ENCODE measurements around the gene ROR2. TPM values are rescaled to one million over a fixed set of nuclear protein-coding genes. Genes with fewer than 3 reads are reported as not detected.

ROR2 gene
- total RNA-seq, 2 donors from 2014 or later: 0.11 TPM; not detected in 1

GRCh38 chr9:91884153-91884552 is 65.9 kb downstream of the ROR2 start:
- H3K36me3 Mint-ChIP-seq: no peaks in the 10 kb centered on the region
- H3K27me3 Mint-ChIP-seq: peaks cover 14 to 53% of the 10 kb centered on the region in 2 donors
- H3K27ac Mint-ChIP-seq: no peak overlapping the region
- DNase-seq (ENCODE audit: low spot score) (no peak), ATAC-seq (no peak)
- no peaks in the 10 kb centered on the region for H3K9me3 Mint-ChIP-seq
- H3K4me3 Mint-ChIP-seq: no peak overlapping the region
- H3K4me1 Mint-ChIP-seq (ENCODE audit: low read depth in 2 of 2): no peaks in the 10 kb centered on the region

GRCh38 chr9:91883503-91883902 is 66.5 kb downstream of the ROR2 start:
- Mint-ChIP-seq H3K9me3 (no peaks in the 10 kb centered on the region), H3K4me1 (ENCODE audit: low read depth in 2 of 2) (no peaks in the 10 kb centered on the region), H3K27ac (no peak overlapping the region), H3K27me3 (peaks cover 11 to 46% of the 10 kb centered on the region in 2 donors), H3K4me3 (no peak overlapping the region), H3K36me3 (no peaks in the 10 kb centered on the region)
- ATAC-seq: no peak
- no peak for DNase-seq (ENCODE audit: low spot score)

- no peaks in the 10 kb centered on the region for H3K36me3 Mint-ChIP-seq
- no peaks in the 10 kb centered on the region for H3K9me3 Mint-ChIP-seq
- ATAC-seq: no peak
- H3K27ac Mint-ChIP-seq: no peak overlapping the region
- H3K4me3 Mint-ChIP-seq: no peak overlapping the region
- no peaks in the 10 kb centered on the region for H3K4me1 Mint-ChIP-seq (ENCODE audit: low read depth in 2 of 2)
- DNase-seq (ENCODE audit: low spot score): no peak
- H3K27me3 Mint-ChIP-seq: peaks cover 5 to 39% of the 10 kb centered on the region in 2 donors
Observed at GRCh38 chr9:91882627-91883026, 67.4 kb downstream of the ROR2 start.

GRCh38 chr9:91880378-91880972 is 69.6 kb downstream of the ROR2 start:
- H3K36me3 Mint-ChIP-seq: no peaks in the 10 kb centered on the region
- DNase-seq (ENCODE audit: low spot score) (no peak), ATAC-seq (no peak)
- no peak overlapping the region for H3K27ac Mint-ChIP-seq
- H3K4me1 Mint-ChIP-seq (ENCODE audit: low read depth in 2 of 2): no peaks in the 10 kb centered on the region
- H3K4me3 Mint-ChIP-seq: no peak overlapping the region
- no peaks in the 10 kb centered on the region for H3K9me3 Mint-ChIP-seq
- peaks cover 13 to 50% of the 10 kb centered on the region in 2 donors for H3K27me3 Mint-ChIP-seq

- Mint-ChIP-seq H3K9me3 (no peaks in the 10 kb centered on the region), H3K4me1 (ENCODE audit: low read depth in 2 of 2) (no peaks in the 10 kb centered on the region), H3K27ac (no peak overlapping the region), H3K36me3 (no peaks in the 10 kb centered on the region), H3K27me3 (peaks cover 10 to 50% of the 10 kb centered on the region in 2 donors), H3K4me3 (no peak overlapping the region)
- no peak for ATAC-seq
- DNase-seq (ENCODE audit: low spot score): no peak
Observed at GRCh38 chr9:91879231-91879630, 70.8 kb downstream of the ROR2 start.

- no peaks in the 10 kb centered on the region for H3K36me3 Mint-ChIP-seq
- H3K27me3 Mint-ChIP-seq: peaks cover 20 to 56% of the 10 kb centered on the region in 2 donors
- no peaks in the 10 kb centered on the region for H3K9me3 Mint-ChIP-seq
- no peak overlapping the region for H3K27ac Mint-ChIP-seq
- no peak overlapping the region for H3K4me3 Mint-ChIP-seq
- H3K4me1 Mint-ChIP-seq (ENCODE audit: low read depth in 2 of 2): no peaks in the 10 kb centered on the region
- ATAC-seq (no peak), DNase-seq (ENCODE audit: low spot score) (no peak)
Observed at GRCh38 chr9:91873637-91874051, 76.4 kb downstream of the ROR2 start.

GRCh38 chr9:91868732-91869391 is 81.2 kb downstream of the ROR2 start:
- ATAC-seq: no peak
- no peak overlapping the region for H3K27ac Mint-ChIP-seq
- no peak for DNase-seq (ENCODE audit: low spot score)

GRCh38 chr9:91867740-91868139 is 82.3 kb downstream of the ROR2 start:
- H3K27me3 Mint-ChIP-seq: peaks cover 35 to 64% of the 10 kb centered on the region in 2 donors
- no peak for DNase-seq (ENCODE audit: low spot score)
- H3K27ac Mint-ChIP-seq: no peak overlapping the region
- ATAC-seq: no peak
- no peak overlapping the region for H3K4me3 Mint-ChIP-seq
- H3K9me3 Mint-ChIP-seq: no peaks in the 10 kb centered on the region
- H3K4me1 Mint-ChIP-seq (ENCODE audit: low read depth in 2 of 2): no peaks in the 10 kb centered on the region
- H3K36me3 Mint-ChIP-seq: no peaks in the 10 kb centered on the region

More at GRCh38 chr9:91868732-91869391, 81.2 kb downstream of the ROR2 start:
- H3K27me3 Mint-ChIP-seq: peaks cover 28 to 56% of the 10 kb centered on the region in 2 donors
- H3K36me3 Mint-ChIP-seq: no peaks in the 10 kb centered on the region
- no peaks in the 10 kb centered on the region for H3K9me3 Mint-ChIP-seq
- H3K4me3 Mint-ChIP-seq: no peak overlapping the region
- no peaks in the 10 kb centered on the region for H3K4me1 Mint-ChIP-seq (ENCODE audit: low read depth in 2 of 2)

- no peak overlapping the region for H3K4me3 Mint-ChIP-seq
- no peak overlapping the region for H3K27ac Mint-ChIP-seq
- DNase-seq (ENCODE audit: low spot score) (no peak), ATAC-seq (no peak)
- H3K4me1 Mint-ChIP-seq (ENCODE audit: low read depth in 2 of 2): no peaks in the 10 kb centered on the region
- H3K36me3 Mint-ChIP-seq: no peaks in the 10 kb centered on the region
- peaks cover 32 to 44% of the 10 kb centered on the region in 2 donors for H3K27me3 Mint-ChIP-seq
- H3K9me3 Mint-ChIP-seq: no peaks in the 10 kb centered on the region
Observed at GRCh38 chr9:91865041-91865440, 85.0 kb downstream of the ROR2 start.

GRCh38 chr9:91864380-91864779 is 85.6 kb downstream of the ROR2 start:
- Mint-ChIP-seq H3K9me3 (no peaks in the 10 kb centered on the region), H3K4me3 (no peak overlapping the region), H3K4me1 (ENCODE audit: low read depth in 2 of 2) (no peaks in the 10 kb centered on the region), H3K27ac (no peak overlapping the region), H3K36me3 (no peaks in the 10 kb centered on the region), H3K27me3 (peaks cover 31 to 38% of the 10 kb centered on the region in 2 donors)
- no peak for ATAC-seq
- no peak for DNase-seq (ENCODE audit: low spot score)

GRCh38 chr9:91863469-91863868 is 86.6 kb downstream of the ROR2 start:
- H3K27ac Mint-ChIP-seq: no peak overlapping the region
- H3K4me3 Mint-ChIP-seq: no peak overlapping the region
- no peaks in the 10 kb centered on the region for H3K9me3 Mint-ChIP-seq
- DNase-seq (ENCODE audit: low spot score) (no peak), ATAC-seq (no peak)
- H3K36me3 Mint-ChIP-seq: no peaks in the 10 kb centered on the region
- no peaks in the 10 kb centered on the region for H3K4me1 Mint-ChIP-seq (ENCODE audit: low read depth in 2 of 2)
- H3K27me3 Mint-ChIP-seq: peaks cover 26 to 30% of the 10 kb centered on the region in 2 donors

GRCh38 chr9:91858213-91859030 is 91.6 kb downstream of the ROR2 start:
- Mint-ChIP-seq H3K4me3 (no peak overlapping the region), H3K27me3 (peaks cover 3% of the 10 kb centered on the region in 2 donors), H3K4me1 (ENCODE audit: low read depth in 2 of 2) (no peaks in the 10 kb centered on the region), H3K27ac (no peak overlapping the region), H3K9me3 (no peaks in the 10 kb centered on the region), H3K36me3 (no peaks in the 10 kb centered on the region)
- DNase-seq (ENCODE audit: low spot score) (no peak), ATAC-seq (no peak)

GRCh38 chr9:91857291-91858212 is 92.5 kb downstream of the ROR2 start:
- Mint-ChIP-seq H3K27me3 (no peaks in the 10 kb centered on the region), H3K27ac (no peak overlapping the region), H3K4me3 (no peak overlapping the region), H3K9me3 (no peaks in the 10 kb centered on the region), H3K4me1 (ENCODE audit: low read depth in 2 of 2) (no peaks in the 10 kb centered on the region), H3K36me3 (no peaks in the 10 kb centered on the region)
- DNase-seq (ENCODE audit: low spot score): no peak
- no peak for ATAC-seq

Measured in natural killer cell treated with Interleukin-12 subunit alpha and Interleukin-12 subunit beta and Interleukin-15 and Interleukin-18, amount 100 ng/mL, for 72 hours (primary cell).